Spleen (tissue), 7 donors: ENCODE results near the gene C10orf71.

Experiments used
- POLR2AphosphoS5 ChIP-seq, 3 donors: sonication (generic); formaldehyde crosslinking; IDR thresholded peaks; one replicate each; pipeline ENCODE4 v1.5.1; 2017; ENCODE audit warnings: antibody characterized with exemption in 3 of 3
- TF ChIP-seq, protein P1 (sequence below), 11 experiments: fragments of 200-600 bp in 7 of 11; fragments of 450-650 bp in 4 of 11; sonication (generic) in 4 of 11; IDR thresholded peaks in 8 of 11; conservative IDR thresholded peaks in 3 of 11; 1 replicate in 7 of 11; 2 replicates in 4 of 11; pipeline versions ENCODE4 v1.4.0 to v1.8.0; 2016 to 2021; ENCODE audit warnings: antibody characterized with exemption in 11 of 11, inconsistent platforms in 4 of 11, mild to moderate bottlenecking in 1 of 11
- donor health status: DM: no; HTN: no; CAD: no; lungs with moderate emphysema.
- donor health status: DM: no; HTN: no; CAD: no.
- donor health status: DM: no; HTN: no; CAD: no.

DNA sequence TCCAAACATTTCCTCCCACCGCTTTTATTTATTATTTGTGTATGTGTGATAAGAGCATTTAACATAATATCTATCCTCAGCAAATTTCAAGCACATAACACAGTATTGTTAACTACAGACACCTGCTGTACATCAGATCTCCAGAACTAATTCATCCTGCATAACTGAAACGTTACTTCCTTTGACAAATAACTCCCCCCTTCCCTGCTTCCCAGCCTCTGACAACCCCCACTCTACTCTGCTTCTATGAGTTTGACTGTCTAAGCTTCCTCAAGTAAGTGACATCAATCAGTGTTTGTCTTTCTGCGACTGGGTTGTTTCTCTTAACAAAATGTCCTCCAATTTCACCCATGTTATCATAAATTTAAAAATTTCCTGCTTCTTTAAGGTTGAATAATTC, 22.1 kb downstream of the C10orf71 start:
- TF ChIP-seq, protein P1, sequence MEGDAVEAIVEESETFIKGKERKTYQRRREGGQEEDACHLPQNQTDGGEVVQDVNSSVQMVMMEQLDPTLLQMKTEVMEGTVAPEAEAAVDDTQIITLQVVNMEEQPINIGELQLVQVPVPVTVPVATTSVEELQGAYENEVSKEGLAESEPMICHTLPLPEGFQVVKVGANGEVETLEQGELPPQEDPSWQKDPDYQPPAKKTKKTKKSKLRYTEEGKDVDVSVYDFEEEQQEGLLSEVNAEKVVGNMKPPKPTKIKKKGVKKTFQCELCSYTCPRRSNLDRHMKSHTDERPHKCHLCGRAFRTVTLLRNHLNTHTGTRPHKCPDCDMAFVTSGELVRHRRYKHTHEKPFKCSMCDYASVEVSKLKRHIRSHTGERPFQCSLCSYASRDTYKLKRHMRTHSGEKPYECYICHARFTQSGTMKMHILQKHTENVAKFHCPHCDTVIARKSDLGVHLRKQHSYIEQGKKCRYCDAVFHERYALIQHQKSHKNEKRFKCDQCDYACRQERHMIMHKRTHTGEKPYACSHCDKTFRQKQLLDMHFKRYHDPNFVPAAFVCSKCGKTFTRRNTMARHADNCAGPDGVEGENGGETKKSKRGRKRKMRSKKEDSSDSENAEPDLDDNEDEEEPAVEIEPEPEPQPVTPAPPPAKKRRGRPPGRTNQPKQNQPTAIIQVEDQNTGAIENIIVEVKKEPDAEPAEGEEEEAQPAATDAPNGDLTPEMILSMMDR (IDR thresholded peaks at IDR 0.05 in 8 of 11, conservative IDR thresholded peaks at IDR 0.05 in 3 of 11) = no peak
- no peak for TF ChIP-seq POLR2AphosphoS5 (IDR thresholded peaks at IDR 0.05)
